GM12873 (cell line): Measurements from ENCODE around the gene VAX1.

Source experiments
- CTCF ChIP-seq: IDR thresholded peaks from 2 replicates; pipeline ENCODE4 v1.5.1; 2012; ENCODE audit warnings: low read depth, mild to moderate bottlenecking, moderate library complexity, low read length, control low read depth; ENCODE audit not compliant: insufficient read depth; ENCODE audit errors: missing control alignments

VAX1 gene

DNA sequence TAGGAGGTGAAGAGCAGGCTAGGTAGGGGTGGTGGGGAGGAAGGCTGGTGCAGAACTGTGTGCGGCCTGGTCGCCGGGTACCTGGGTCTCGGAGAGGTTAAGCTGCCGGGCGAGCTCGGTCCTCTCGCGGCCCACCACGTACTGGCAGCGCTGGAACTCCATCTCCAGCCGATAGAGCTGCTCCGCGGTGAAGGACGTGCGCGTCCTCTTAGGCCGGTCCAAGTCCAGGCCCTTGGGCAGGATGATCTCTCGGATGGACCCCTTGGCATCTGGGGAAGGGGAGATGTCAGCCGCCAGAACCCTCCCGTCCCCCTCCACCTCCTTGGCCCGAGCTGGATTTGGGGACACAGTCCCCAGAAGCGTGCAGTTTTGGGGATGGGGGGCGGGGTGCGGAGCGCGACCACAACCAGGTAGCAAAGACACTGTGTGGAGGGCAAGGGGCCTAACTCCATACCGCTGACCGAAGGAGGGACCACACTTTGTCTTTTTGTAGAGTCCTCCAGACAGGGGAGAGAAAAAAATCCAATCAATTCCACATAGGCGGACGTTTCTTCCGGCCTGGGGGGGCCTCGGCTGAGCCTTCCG is 1.6 kb downstream of the VAX1 start:
- TF ChIP-seq CTCF: no peak

- no peak for TF ChIP-seq CTCF
Measured at GRCh38 chr10:117135480-117136140, 2.5 kb downstream of the VAX1 start.

DNA sequence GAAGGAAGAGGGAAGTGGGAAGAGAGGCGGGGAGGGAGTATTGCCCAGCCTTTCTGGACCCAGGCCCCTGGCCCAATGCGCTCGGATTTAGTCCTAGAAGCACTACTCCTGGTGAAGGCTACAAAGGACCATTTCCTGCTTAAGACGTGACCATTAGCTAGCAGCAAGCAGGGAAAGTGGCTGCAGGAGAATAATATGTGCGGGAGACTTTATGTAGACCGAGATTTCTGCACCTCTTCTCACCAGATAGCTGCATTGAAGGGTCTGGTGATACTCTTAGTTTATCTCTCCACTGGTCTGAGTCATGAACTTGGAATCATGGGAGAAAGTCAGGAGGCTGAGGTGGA is 3.1 kb downstream of the VAX1 start:
- TF ChIP-seq CTCF: no peak

- TF ChIP-seq CTCF: no peak
Measured at GRCh38 chr10:117134306-117135025, 3.6 kb downstream of the VAX1 start.

DNA sequence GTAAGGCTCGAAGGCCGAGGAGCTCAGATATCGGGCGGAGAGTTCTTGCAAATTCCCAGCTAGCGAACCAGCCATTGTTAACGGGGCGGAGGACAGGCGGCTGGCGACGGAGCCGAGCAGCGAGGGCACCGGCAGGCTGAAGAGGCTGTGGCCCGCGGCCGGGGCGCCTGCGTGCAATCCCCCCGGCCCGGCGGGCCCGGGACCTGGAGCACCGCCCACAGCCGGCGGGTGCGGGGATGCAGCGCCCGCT is 4.1 kb downstream of the VAX1 start:
- TF ChIP-seq CTCF: no peak

GRCh38 chr10:117133273-117134055 is 4.6 kb downstream of the VAX1 start:
- no peak for TF ChIP-seq CTCF

GRCh38 chr10:117132751-117133231 is 5.3 kb downstream of the VAX1 start:
- TF ChIP-seq CTCF: no peak
